Left hindlimb (tissue), 1 donor: ENCODE data around the gene TENM3.

Experiments used
- DNase-seq: peaks from one replicate; pipeline ENCODE4 v3.0.0-alpha.2; 2018

Gene TENM3

DNA sequence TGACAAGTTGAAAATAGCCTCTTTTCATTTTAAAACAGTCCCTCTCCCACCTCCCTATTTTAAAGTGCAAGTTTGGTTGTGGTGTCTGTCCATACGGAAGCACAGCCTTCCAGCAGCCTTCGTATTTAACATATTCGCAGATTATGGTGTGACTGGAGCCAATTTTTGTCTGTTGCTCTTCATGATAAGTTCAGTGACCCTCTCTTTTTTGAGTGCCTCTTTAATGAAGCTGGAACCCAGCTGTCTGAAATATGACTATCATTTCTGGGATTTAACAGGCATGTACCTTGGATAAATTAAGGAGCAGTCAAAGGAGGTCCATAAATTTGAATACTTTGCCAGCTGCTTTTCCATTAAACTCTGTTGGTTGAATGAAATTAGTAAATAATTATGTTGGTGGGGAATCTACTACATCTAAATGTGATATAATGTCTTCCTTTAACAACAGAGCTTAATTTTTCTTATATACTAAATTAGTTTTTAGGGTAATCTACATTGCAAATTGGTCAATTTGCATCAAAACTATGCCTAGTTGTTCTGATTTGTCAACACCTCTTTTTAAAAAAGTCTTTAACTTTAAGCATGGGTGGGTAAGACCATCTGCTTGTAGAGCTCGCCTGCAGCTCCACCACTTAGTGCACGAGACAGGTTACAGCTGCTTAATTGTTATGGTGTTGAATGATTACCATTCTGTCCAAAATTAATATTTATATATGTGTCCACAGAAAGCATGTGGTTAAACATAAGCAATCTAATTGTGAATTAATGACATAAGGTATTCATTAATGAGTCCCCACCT is 457.4 kb downstream of the TENM3 start:
- no peak for DNase-seq

DNA sequence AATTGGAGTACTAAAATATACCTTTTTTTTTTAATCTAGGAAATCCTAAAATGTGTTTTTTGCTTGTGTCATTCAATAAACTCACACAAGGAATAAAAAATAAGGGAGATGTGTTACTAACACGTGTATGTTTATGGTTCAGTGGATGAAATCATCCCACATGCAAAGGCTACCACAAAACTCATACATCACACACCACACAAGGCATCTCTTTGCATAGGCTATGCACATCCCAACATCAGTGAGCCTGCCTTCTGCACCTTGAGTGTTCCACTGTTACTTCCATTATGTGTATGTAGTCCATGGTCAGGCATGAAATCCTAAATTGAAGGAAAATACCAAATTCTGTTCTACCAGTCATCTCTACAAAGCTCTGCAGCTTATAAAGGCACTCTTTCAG is 460.9 kb downstream of the TENM3 start:
- no peak for DNase-seq

DNA sequence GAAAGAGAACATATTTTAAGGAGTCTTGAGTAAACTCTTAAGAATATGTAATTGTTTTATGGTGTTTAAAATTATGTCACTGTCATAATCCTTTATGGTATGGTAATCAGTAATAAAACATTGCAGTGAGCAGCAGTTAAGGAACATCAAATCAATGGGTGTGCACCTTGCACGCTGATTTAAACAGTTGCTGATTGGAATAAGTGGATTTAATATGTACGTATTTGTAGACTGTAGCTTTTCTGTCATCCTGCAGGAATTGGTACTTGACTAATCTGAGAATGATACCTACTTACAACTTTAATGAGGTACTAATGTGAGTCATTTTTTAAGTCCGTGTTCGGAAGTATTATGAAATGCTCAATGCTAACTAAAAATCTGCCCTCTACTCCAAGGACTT is 461.7 kb downstream of the TENM3 start:
- DNase-seq: no peak

DNA sequence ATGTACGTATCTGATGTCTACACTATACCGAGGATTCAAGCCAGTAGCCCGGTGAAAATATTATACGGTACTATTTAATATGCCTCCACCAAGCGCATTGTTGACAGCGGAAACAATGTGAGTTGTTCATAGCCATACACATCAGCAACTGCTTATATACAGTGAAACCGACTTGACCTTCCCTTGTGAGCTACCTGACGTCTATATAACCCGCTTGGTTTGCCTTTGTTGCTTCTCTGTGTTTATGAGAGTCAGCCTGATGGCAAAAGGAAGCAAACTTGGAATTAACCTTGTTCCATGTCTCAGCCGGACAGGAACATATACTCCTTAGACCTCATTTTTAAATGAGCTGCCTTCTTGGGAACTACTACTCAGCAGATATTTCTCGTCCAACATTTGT is 462.2 kb downstream of the TENM3 start:
- no peak for DNase-seq

DNA sequence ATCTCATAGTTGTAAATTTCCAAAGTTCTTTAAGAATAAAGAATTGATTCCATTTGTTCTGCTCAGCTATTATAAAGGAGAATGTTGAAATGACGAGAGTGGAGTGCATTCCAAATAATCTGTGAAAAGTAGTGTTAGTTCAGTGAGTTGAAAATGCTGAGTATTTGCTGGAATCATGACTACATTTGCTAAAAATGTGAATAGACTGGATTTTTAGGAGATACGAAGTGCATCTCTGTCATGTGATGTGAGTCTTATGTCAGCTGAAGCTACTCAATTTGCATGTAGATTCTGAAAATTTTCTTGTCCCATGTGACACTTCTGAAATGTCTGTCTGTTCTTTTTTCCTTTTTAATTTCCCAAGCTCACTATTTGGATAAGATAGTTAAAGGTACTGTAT is 468.0 kb downstream of the TENM3 start:
- DNase-seq: no peak

DNA sequence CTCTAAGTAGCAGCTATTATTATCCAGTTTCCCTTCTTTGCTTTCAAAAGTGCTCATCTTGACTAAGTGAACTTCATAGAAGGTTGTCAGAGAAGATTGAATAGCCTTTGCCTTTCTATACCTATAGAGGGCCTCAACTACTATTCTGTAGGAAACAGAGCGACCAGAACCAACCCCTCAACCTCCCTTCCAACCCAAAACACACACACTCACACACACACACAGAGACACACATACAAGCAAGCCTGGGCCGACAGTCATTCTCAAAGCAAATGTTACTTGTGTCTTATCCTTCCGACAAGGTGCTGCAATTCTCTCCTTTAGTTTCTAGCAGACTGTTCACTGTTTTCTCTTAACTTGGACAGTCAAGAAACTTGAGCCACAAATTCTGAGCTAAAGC is 472.3 kb downstream of the TENM3 start:
- no peak for DNase-seq

DNA sequence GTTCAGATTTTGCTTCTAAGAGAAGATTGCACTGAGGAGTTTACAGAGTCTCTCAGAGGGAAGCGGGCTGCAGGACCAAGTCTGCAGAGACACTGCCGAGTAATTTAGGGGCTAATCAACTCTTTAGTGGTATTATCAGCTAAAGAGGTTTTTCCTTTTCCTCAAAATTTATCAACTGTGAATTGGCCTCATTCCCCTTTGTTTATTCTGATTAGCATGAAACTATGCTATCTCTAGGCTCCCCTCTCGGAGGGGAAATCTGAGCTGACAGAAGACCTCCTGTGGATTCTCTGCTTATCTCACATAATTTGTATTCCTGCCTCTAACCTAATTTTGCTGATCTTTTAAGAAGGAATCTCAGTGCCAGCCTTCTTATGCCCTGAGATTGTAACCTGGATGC is 473.0 kb downstream of the TENM3 start:
- no peak for DNase-seq

DNA sequence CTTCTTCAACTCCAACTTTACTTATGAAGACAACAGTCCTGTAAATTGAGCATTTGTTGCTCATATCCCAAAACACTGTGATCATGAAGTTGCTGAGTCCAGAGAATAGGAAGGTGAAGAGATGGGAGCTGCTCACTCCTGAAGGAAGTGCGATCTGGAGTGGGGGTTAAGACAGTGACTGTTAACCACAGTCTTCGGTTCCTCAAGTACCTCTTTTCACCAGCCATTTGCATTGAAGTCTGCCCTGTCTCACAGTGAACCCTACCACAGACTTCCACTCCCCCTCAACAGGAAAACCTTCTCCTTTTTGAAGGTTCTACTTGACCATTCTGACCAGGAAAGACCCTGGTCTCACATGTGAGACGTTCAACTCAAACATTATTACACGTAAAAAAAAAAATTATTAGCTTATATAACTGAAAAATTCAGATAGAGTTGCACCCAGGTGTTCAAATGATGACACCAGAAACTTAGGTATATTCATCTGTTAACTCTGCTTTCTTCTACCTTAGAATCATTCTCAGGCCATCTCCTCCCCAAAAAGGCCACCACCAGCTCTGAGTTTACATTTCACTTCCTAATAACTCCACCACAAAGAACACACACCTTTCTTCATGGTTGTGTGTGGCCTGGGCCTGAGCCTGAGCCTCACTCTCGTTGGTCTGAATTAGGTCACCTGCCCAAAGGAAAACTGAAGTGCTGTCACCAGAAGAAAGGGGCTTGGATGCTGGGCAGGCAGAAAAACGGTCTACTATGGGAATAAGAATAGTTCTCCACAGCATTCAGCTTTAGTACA is 474.8 kb downstream of the TENM3 start:
- no peak for DNase-seq

DNA sequence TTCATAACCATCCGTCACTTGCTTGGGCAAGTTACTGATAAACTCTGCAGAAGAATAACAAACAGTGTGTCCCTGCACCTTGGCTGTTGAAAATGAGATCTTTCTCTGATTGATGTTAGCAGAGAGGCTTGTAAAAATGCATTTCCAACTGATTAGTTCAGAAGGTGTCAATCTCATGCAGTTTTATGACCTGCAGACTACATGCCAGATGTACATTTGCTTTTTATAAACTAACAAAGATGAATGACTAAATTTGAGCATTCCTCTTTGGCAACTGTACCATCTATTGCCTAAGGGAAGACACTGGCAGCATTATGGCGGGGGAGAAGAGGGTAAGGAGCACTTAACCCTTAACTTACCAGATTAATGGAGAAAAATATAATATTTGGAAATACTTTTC is 481.2 kb downstream of the TENM3 start:
- DNase-seq: no peak

DNA sequence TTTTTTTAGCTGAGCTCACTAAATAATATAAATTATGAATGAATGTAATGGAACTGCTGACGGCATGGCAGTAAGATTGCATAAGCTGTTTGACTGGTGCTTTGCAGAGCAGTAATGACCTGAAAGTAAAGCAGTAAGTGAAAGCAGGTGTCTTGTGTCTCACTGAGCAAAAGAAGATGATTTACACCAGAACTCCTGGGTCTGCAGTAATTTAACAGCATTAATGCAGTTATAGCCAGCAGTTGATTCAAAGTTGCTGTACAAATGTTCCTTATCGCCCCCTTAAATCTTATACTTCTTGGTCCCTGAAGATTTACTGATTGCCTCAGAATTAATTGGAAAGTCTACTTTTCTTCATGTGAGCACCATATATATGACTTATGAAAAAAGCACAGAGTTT is 486.3 kb downstream of the TENM3 start:
- no peak for DNase-seq

DNA sequence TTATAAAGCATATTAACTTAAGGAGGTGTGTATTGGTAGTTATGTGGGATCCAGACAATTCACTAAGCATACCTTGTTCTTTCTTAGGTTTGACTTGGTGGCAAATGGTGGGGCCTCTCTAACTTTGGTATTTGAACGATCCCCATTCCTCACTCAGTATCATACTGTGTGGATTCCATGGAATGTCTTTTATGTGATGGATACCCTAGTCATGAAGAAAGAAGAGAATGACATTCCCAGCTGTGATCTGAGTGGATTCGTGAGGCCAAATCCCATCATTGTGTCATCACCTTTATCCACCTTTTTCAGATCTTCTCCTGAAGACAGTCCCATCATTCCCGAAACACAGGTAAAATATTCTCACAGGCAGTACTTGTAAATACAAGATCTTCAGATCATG is 487.6 kb downstream of the TENM3 start:
- no peak for DNase-seq

DNA sequence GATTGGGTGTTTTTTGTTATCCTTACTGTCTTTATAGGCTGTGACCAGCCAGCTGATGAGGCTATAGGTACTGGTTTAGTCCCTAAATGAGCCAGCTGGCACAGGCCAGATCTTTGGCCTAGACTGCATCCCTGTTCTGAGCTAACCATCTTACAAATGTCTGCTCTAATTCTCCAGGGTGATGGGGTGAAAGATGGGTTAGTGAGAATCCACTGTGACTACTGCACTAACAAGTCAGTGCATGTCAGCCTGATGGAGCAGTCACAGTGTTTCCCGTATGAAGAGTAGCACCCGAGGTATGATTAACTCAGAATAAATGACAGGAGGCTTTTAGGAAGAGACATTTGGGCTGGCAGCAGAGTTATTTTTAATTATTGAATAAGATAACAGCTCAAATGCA is 493.0 kb downstream of the TENM3 start:
- DNase-seq: no peak

DNA sequence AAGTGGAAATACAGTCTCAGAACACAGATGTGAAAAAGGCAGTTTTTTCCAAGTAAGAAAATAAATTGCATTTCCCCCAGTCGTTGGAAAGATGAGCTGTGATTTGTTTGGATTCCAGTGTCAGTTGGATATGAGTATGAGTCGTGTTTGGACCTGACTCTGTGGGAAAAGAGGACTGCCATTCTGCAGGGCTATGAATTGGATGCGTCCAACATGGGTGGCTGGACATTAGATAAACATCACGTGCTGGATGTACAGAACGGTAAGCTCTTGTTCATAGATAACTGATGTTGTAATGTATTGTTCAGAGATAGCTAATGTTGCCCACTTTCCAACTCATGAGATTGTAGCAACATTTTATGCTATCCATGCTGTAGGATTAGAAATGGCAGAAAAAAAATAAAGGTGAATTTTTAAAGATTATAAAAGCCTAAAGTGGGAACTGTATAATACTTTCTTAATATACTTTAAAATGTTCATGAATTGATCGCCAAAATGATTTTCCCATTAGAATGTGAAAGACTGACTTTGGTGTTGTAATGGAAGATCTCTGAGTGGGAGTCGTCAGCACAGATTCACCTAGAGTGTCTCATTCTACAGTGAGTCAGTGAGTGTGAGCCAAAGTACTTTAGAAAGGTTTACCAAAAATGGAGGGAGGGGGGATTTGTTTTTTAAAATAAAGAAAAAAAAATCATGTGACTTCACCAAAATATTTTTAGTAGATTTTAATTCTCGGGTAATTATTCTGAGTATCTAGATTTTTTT is 495.3 kb downstream of the TENM3 start:
- DNase-seq: no peak

DNA sequence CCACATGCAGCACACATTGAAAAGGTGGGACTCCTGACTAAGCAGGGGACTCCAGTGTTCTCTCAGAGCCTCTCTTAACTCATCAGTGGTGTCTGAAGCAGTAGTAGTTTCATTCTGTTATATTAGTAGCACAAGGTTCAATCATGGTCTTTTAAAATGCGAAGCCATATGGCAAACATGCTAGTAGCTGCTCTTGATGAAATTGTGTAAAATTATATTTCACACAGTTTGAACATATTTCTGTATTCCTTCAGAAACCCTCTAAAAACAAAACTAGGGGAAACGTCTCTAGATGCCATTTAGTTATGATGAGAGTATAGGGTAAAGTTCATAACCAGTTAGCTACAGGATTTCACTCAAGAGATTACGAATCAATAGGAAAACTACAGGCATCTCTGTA is 497.1 kb downstream of the TENM3 start:
- DNase-seq: no peak

DNA sequence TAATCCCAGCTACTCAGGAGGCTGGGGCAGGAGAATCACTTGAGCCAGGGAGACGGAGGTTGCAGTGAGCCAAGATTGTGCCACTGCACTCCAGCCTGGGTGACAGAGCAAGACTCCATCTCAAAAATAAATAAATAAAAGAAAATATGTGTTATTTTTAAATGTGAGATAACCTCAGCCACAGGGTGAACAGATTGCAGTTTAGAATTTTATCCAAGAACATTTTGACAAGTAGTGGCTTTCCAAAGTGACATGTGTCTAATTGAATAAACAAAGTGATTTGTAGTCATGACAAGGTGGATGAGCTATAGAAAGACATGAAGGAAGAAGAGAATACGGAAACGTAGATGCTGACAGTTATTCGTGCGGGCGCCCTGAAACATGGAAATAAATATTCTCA is 497.9 kb downstream of the TENM3 start:
- no peak for DNase-seq

DNA sequence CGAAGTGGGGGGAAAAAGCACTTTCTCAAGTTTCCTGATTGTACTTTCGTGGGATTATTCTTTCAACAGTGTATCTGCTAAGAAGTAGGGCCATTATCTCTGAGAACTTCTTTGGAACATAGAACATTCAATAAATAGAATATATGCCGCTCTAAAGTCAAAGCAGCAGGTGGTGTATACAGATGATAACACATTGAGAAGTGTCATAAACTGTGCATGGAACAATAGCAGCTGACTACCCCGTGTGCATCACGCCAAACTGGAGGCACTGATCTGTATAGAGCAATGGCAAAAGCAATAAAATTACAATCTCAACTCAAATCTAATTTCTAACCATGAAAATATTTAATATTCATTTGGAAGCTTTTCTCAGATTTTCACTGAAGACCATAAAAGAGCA is 498.7 kb downstream of the TENM3 start:
- DNase-seq: no peak

DNA sequence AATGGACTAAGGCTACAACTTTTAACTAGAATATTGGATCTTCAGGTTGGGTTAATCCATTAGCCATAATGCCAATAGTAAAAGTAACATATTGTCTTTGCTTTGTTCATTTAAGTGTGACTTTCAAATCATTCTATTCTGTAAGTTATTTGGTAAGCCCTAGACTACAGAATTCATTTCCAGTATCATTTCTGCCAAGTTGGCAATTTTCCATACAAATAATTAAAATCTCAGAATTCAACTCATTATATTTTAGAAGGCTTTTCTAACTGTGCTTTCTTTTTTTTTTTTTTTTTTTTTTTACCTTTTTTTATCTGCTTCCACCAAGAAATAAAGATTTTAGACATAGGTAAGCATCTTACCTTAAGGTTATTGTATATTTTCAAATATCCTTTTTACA is 500.6 kb downstream of the TENM3 start:
- DNase-seq: no peak

DNA sequence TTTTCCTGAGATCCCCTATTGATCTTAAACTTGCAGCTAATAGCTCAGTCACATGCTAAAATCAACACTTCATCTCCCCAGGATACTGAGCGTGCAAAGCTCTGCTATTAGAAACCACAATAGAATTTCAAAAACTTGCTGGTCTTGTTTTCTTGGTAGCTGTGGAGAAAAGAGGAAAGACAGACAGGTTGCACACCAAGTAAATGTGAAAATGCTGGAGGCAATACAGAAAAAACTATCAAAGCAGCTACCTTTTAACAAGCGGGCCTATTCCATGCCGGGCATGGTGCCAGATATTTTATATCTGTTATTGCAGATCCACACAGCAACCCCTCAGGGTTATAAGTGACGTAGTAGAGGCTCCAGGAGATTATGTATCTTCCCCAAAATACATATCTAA is 502.0 kb downstream of the TENM3 start:
- DNase-seq: no peak

DNA sequence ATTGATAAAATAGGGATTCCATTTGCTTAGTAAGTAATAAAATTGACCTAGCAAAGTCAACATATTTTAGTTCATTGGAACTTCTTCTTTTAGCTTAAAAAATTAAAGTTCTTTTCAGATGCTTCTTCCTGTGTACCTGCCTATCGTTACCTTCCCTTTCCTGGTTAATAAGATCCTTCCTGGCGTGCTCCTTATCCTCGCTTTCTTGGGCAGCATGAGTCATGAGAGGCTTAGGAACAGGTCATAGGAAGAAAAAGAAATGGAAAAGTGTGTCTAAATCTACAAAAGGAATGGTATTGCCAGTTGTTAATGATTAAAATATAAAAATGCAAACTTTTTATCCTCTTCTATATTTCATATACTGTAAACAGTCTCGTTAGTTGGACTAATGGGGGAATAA is 503.7 kb downstream of the TENM3 start:
- no peak for DNase-seq

DNA sequence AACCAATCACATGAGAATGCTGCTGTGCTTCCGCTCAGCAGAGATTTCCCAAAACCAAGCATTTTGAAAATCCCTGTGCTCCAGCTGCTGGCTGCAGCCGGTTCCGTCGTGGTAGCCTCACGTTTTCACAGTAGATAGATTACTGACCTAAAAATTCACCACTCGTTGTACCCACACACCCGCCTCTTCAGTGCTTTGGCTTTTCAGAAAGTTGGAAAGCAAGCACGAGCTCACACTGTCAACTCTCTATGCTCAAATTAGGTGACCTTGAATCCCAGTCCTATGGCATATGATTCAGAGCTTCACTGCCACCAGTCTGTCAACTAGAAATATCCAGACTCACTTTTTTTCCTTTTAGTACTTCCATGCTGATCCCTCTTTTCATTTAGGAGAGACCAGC is 505.1 kb downstream of the TENM3 start:
- no peak for DNase-seq

DNA sequence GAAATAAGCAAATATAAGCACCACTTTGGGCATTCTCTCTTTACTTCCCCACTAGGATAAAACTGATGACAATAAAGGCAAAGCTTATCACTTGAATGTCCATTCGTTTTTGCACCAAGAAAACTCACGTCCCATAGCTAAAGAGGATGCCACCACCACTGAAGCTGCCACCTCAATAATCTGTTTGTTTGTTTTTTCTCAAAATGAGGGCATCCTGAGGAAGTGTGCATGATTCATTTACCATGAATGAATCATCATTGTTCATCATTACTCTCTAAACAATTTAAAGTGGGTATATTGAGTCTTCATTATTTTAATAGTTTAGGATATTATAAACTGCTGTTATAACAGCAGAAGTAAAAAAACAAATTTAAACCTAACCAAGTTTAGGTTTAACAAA is 505.7 kb downstream of the TENM3 start:
- DNase-seq: no peak

DNA sequence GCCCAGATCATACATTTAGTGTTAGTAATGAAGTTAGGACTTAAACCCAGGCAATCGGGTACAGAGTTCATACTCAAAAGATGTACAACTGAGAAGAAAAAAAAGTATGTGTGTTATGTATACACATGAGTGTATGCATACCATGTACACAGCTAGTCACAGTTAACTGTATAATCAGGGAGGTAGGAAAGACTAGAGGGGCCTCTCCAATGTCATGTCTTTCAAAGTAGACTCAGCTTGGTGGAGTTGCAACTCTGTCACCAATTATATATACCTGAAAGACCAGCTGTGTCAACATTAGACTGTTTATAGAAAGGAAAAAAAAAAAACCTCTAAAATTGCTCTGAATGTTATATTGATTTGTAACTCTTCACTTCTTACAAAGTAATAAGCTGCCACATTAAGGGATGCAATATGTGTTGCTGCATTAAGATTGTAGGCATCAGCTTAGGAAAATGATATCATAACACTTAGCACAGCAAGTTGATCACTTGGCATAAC is 506.5 kb downstream of the TENM3 start:
- no peak for DNase-seq

DNA sequence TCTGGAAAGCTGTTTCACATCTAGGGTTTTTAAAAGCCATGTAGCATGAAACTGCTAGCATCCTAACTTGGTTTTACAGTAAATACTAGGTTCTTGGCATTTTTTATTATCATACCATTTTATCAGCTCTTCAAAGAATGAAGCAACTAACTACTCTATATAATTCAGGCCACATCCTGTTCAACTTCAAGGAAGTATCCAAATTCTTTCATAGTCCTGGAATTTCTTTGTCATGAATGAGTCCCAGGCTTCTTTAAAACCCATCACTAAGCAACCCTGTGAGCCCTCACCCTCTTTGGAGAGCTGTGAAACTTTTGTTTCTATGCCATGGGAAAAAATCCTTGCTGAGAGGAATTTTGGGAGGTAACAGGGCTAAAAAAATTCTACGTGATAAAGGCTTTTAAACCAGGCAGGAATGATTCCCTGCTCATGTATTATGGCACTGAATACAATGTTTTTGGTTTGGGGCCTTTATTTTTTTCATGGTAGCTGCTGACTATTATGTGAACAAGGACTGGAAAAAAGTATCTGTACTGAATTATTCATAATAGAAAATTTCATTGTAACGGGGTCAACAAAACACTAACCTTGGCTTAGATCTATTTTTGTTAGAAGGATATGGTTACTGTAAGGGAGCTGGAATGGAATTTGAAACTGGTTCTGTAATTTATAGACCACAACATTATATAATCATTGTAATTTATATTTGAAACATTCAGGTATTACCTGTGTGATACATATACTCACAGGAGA is 509.1 kb downstream of the TENM3 start:
- no peak for DNase-seq
